H1 (cell line): ENCODE results near the gene FBLIM1. TPM values are rescaled to one million over a fixed set of nuclear protein-coding genes. Genes with fewer than 3 reads are reported as not detected.

Source experiments
- CTCF ChIA-PET: fragments of 300-600 bp; sonication (Branson Sonifier 250); formaldehyde crosslinking; loops from one replicate; lab custom pipeline; 2021; ENCODE audit not compliant: partially characterized antibody; lab: Charles Lee
- POLR2A ChIA-PET: fragments of 300-600 bp; sonication (Branson Sonifier 250); formaldehyde crosslinking; loops from one replicate; lab custom pipeline; 2021; ENCODE audit warnings: inconsistent platforms; ENCODE audit not compliant: partially characterized antibody; lab: Charles Lee
- DNase-seq, 2 experiments: peaks; one replicate each; pipeline versions ENCODE4 v3.0.0 to v3.0.0-alpha.2; 2010 to 2022; ENCODE audit warnings: low spot score in 2 of 2, low read depth in 1 of 2, mixed read lengths in 1 of 2
- FAIRE-seq: peaks from 2 replicates; lab custom pipeline; 2011; peaks lifted over from hg19 to GRCh38; lab: Jason Lieb, UNC
- H2AFZ ChIP-seq: 2 replicates; pipeline ENCODE4 v1.8.1; 2012; ENCODE audit warnings: low read length, inconsistent platforms
- H2AK5ac ChIP-seq: 2 replicates; pipeline ENCODE4 v1.6.1; 2013; ENCODE audit warnings: low read depth, low read length
- H2BK120ac ChIP-seq: replicated peaks from 2 replicates; pipeline ENCODE3; 2013; ENCODE audit warnings: low read depth, low read length, inconsistent platforms
- H2BK12ac ChIP-seq: 2 replicates; pipeline ENCODE4 v1.6.1; 2013; ENCODE audit warnings: low read depth, low read length
- H2BK15ac ChIP-seq: 2 replicates; pipeline ENCODE4 v1.6.1; 2013; ENCODE audit warnings: low read length
- H2BK20ac ChIP-seq: 2 replicates; pipeline ENCODE4 v1.6.1; 2013; ENCODE audit warnings: low read length
- H2BK5ac ChIP-seq: 2 replicates; pipeline ENCODE4 v1.6.1; 2013; ENCODE audit warnings: low read depth, low read length
- H3K14ac ChIP-seq: 2 replicates; pipeline ENCODE4 v1.6.1; 2013; ENCODE audit warnings: inconsistent platforms; ENCODE audit not compliant: insufficient read length
- H3K18ac ChIP-seq: 2 replicates; pipeline ENCODE4 v1.6.1; 2013; ENCODE audit warnings: low read length; ENCODE audit errors: extremely low read depth
- H3K23ac ChIP-seq: 2 replicates; pipeline ENCODE4 v1.6.1; 2013; ENCODE audit warnings: inconsistent platforms; ENCODE audit not compliant: insufficient read length
- H3K23me2 ChIP-seq: 2 replicates; pipeline ENCODE4 v1.6.1; 2013; ENCODE audit warnings: low read depth, low read length
- H3K27ac ChIP-seq: 2 replicates; pipeline ENCODE4 v1.6.1; 2011; ENCODE audit warnings: low read depth, low read length, inconsistent platforms
- H3K27me3 ChIP-seq, 4 experiments: replicated peaks in 1 of 4; 1 replicate in 1 of 4; 2 replicates in 3 of 4; pipeline versions ENCODE4 v1.6.1 to v1.8.1; 2011 to 2013; ENCODE audit warnings: low read length in 3 of 4, mild to moderate bottlenecking in 3 of 4, inconsistent platforms in 2 of 4, mixed read lengths in 2 of 4, moderate library complexity in 1 of 4; ENCODE audit not compliant: control insufficient read depth in 3 of 4, insufficient read depth in 3 of 4; ENCODE audit errors: extremely low read depth in 1 of 4
- H3K36me3 ChIP-seq, 4 experiments: 2 replicates each; pipeline versions ENCODE4 v1.6.1 to v1.8.1; 2011 to 2013; ENCODE audit warnings: mild to moderate bottlenecking in 4 of 4, low read length in 3 of 4, moderate library complexity in 2 of 4, control low read depth in 1 of 4, inconsistent platforms in 1 of 4; ENCODE audit not compliant: insufficient read depth in 4 of 4, control insufficient read depth in 2 of 4
- H3K4ac ChIP-seq: replicated peaks from 2 replicates; pipeline ENCODE3; 2013; ENCODE audit warnings: low read length, low read depth, mixed read lengths, inconsistent platforms; ENCODE audit not compliant: insufficient read length
- H3K4me1 ChIP-seq, 4 experiments: replicated peaks in 1 of 4; 1 replicate in 1 of 4; 2 replicates in 3 of 4; pipeline versions ENCODE4 v1.6.1 to v1.8.1; 2011 to 2013; ENCODE audit warnings: low read length in 3 of 4, inconsistent platforms in 2 of 4, mixed read lengths in 1 of 4; ENCODE audit not compliant: insufficient read depth in 4 of 4, control insufficient read depth in 3 of 4
- H3K4me2 ChIP-seq, 2 experiments: 2 replicates each; pipeline versions ENCODE4 v1.6.1 to v1.8.1; 2011 to 2013; ENCODE audit warnings: low read depth in 2 of 2, low read length in 2 of 2, control low read depth in 1 of 2, inconsistent platforms in 1 of 2, mild to moderate bottlenecking in 1 of 2; ENCODE audit not compliant: insufficient read depth in 1 of 2
- H3K4me3 ChIP-seq, 4 experiments: fragments of 200-600, 300-600 bp in 1 of 4; sonication (generic), shearing (Covaris generic), sonication (Bioruptor Twin) in 1 of 4; 2 replicates each; pipeline versions ENCODE4 v1.5.1 to v1.8.1; 2011 to 2016; ENCODE audit warnings: low read length in 4 of 4, low read depth in 3 of 4, control low read depth in 2 of 4, inconsistent platforms in 2 of 4, mild to moderate bottlenecking in 2 of 4, mixed read lengths in 1 of 4, moderate library complexity in 1 of 4; ENCODE audit not compliant: insufficient read depth in 2 of 4; ENCODE audit errors: extremely low read depth in 1 of 4
- H3K56ac ChIP-seq: replicated peaks from 2 replicates; pipeline ENCODE3; 2013; ENCODE audit warnings: low read depth, mild to moderate bottlenecking, mixed read lengths, low read length, inconsistent platforms; ENCODE audit not compliant: insufficient read length
- H3K79me1 ChIP-seq: 2 replicates; pipeline ENCODE4 v1.6.1; 2013; ENCODE audit warnings: low read depth, low read length, control low read depth
- H3K79me2 ChIP-seq, 2 experiments: 2 replicates each; pipeline versions ENCODE4 v1.6.1 to v1.8.1; 2012 to 2013; ENCODE audit warnings: low read length in 2 of 2, mild to moderate bottlenecking in 2 of 2, inconsistent platforms in 1 of 2; ENCODE audit not compliant: insufficient read depth in 2 of 2, control insufficient read depth in 1 of 2
- H3K9ac ChIP-seq, 4 experiments: replicated peaks in 1 of 4; 1 replicate in 1 of 4; 2 replicates in 3 of 4; pipeline versions ENCODE4 v1.6.1 to v1.8.1; 2011 to 2013; ENCODE audit warnings: low read depth in 3 of 4, low read length in 3 of 4, control low read depth in 2 of 4, mild to moderate bottlenecking in 2 of 4, moderate library complexity in 2 of 4, inconsistent platforms in 1 of 4; ENCODE audit errors: extremely low read depth in 1 of 4
- H3K9me3 ChIP-seq, 2 experiments: 2 replicates each; pipeline versions ENCODE4 v1.6.1 to v1.8.1; 2012 to 2013; ENCODE audit warnings: mild to moderate bottlenecking in 2 of 2, moderate library complexity in 2 of 2, control low read depth in 1 of 2, inconsistent platforms in 1 of 2, low read depth in 1 of 2, low read length in 1 of 2, mixed read lengths in 1 of 2; ENCODE audit not compliant: insufficient read depth in 2 of 2
- H4K20me1 ChIP-seq, 2 experiments: replicated peaks in 1 of 2; 2 replicates each; pipeline versions ENCODE3 to v1.8.1; 2011 to 2013; ENCODE audit warnings: inconsistent platforms in 2 of 2, low read length in 2 of 2, mild to moderate bottlenecking in 1 of 2; ENCODE audit not compliant: insufficient read depth in 2 of 2, control insufficient read depth in 1 of 2
- H4K5ac ChIP-seq: 2 replicates; pipeline ENCODE4 v1.6.1; 2013; ENCODE audit warnings: low read length, low read depth, mixed read lengths, inconsistent platforms; ENCODE audit not compliant: insufficient read length
- H4K8ac ChIP-seq: 2 replicates; pipeline ENCODE4 v1.8.0; 2013; ENCODE audit warnings: mild to moderate bottlenecking, moderate library complexity, low read length, inconsistent platforms; ENCODE audit not compliant: insufficient read depth; ENCODE audit errors: extremely low read depth
- H4K91ac ChIP-seq: replicated peaks from 2 replicates; pipeline ENCODE3; 2013; ENCODE audit warnings: low read length, mixed read lengths, inconsistent platforms; ENCODE audit not compliant: insufficient read length
- YY1 ChIP-seq: IDR thresholded peaks from 2 replicates; pipeline ENCODE4 v1.6.1; 2011; ENCODE audit warnings: low read depth, mild to moderate bottlenecking, low read length
- WGBS, 2 experiments: shearing (Covaris generic) in 1 of 2; methylation state at CpG; one replicate each; pipeline versions ENCODE4 v1.1.6 to v1.1.7; 2013 to 2015; ENCODE audit warnings: low lambda C conversion rate in 2 of 2, mixed read lengths in 2 of 2, inconsistent platforms in 1 of 2, low coverage in 1 of 2, missing lambda C conversion rate in 1 of 2; ENCODE audit not compliant: insufficient replicate concordance in 2 of 2, insufficient coverage in 1 of 2, insufficient read length in 1 of 2; ENCODE audit errors: extremely low coverage in 1 of 2, missing lambda C conversion rate in 1 of 2; 5-methylcytosine and 5-hydroxymethylcytosine counted together
- polyA plus RNA-seq, 7 experiments: library from polyadenylated mRNA; depleted of rRNA in 3 of 7; stranded (reverse) in 5 of 7; unstranded in 2 of 7; fragments of >200 nt in 5 of 7; fragments of 200-250 nt in 2 of 7; gene quantifications; 1 replicate in 5 of 7; 2 replicates in 1 of 7; 4 replicates in 1 of 7; pipeline versions ENCODE4 v1.2.1 to v1.2.3, GENCODE V29; 2011 to 2013; ENCODE audit warnings: missing spikeins in 2 of 7, mixed read lengths in 2 of 7
- total RNA-seq: library from RNA; stranded (reverse); fragmentation: NEBNext Ultra II Directional; extraction: Animal tissue kit (Norgen Biotek cat#: 25700); gene quantifications from 2 replicates; pipeline ENCODE4 v1.2.1, GENCODE V29; 2021
- TF ChIP-seq, protein P1 (sequence below): IDR thresholded peaks from 2 replicates; pipeline ENCODE4 v1.6.1; 2012; ENCODE audit warnings: inconsistent platforms

The FBLIM1 gene
- total and polyA plus RNA-seq, 2 of the 8 experiments (the other 6 are each of a cell fraction or from before 2014, with no cell fraction given), result 66.6 to 66.7 TPM

DNA sequence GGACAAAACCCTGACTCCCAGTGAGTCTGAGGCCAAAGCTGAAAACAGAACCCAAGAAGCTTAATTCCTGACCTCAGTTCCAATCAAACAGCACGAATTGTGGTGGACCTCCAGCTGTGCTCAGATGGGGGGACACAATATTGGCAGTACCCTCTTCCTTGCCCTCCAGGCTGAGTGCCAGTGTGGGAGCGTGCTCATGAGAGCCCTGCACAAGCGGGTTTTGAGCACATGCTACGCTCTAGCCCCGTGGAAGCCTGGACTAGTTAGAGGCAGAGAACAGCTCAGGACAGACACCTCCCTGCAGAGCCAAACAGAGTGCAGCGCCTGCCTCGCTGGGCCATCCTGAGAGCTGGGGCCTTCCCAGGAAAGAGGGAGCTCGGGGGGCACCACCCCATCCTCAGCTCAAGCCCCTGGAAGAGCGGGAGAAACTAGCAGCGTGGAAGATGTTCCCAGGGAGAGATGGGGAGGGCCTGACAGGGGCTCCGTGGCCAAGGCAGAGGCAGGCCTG is 25.3 kb upstream of the FBLIM1 start:
- FAIRE-seq, result no peak

More for the DNA sequence above, 25.3 kb upstream of the FBLIM1 start:
- Histone ChIP-seq H3K9ac (no peak overlapping the region), H2BK20ac (no peak overlapping the region), H2BK5ac (0 out of 2 replicates have a peak overlapping the region, but pooled peaks have one; percentile 9), H3K14ac (no peak overlapping the region), H3K27ac (no peak overlapping the region), H4K91ac (no peak overlapping the region), H3K79me1 (no peaks in the 10 kb centered on the region), H3K4me1 (peaks cover 0 to 11% (median 4%) of the 10 kb centered on the region in 4 experiments; a peak in 4 of 7 replicates), H3K56ac (no peak overlapping the region), H3K4ac (no peak overlapping the region), H4K8ac (no peak overlapping the region), H2AFZ (no peak overlapping the region), H3K4me2 (no peak overlapping the region), H2AK5ac (no peak overlapping the region), H3K18ac (no peak overlapping the region), H2BK12ac (no peak overlapping the region), H2BK120ac (no peak overlapping the region), H3K23me2 (no peaks in the 10 kb centered on the region), H3K9me3 (no peaks in the 10 kb centered on the region), H4K5ac (no peak overlapping the region)
- POLR2A ChIA-PET, result no interaction called here
- 91% methylated on average over 11 of the region's 11 CpGs; no CpG with 5 or more reads in 1 of the 2 experiments for WGBS, 2 experiments
- CTCF ChIA-PET, result interaction anchor here (0.6 to 5.4 kb wide), 7 partner anchors 7 to 137 kb away, joined by 3 to 35 read pairs (median 3); partner anchors contain the start of gene TMEM82
- TF ChIP-seq, protein P1, sequence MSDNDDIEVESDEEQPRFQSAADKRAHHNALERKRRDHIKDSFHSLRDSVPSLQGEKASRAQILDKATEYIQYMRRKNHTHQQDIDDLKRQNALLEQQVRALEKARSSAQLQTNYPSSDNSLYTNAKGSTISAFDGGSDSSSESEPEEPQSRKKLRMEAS, result no peak
- TF ChIP-seq YY1, result no peak
- TF ChIP-seq, all 59 proteins: peak for 0
- Histone ChIP-seq H3K79me2 (no peaks in the 10 kb centered on the region), H3K4me3 (no peak overlapping the region), H3K27me3 (no peaks in the 10 kb centered on the region), H2BK15ac (no peak overlapping the region), H3K36me3 (peaks cover 2 to 20% (median 3%) of the 10 kb centered on the region in 4 experiments; a peak in 6 of 8 replicates), H4K20me1 (peaks cover 4 to 7% of the 10 kb centered on the region in 2 experiments), H3K23ac (no peak overlapping the region)
- DNase-seq, result no peak
